ENCODE data around the gene HBS1L. TPM values are rescaled to one million over a fixed set of nuclear protein-coding genes. Genes with fewer than 3 reads are reported as not detected.

The HBS1L gene
- total RNA-seq, 1 experiment from 2014 or later = 89.4 TPM

DNA sequence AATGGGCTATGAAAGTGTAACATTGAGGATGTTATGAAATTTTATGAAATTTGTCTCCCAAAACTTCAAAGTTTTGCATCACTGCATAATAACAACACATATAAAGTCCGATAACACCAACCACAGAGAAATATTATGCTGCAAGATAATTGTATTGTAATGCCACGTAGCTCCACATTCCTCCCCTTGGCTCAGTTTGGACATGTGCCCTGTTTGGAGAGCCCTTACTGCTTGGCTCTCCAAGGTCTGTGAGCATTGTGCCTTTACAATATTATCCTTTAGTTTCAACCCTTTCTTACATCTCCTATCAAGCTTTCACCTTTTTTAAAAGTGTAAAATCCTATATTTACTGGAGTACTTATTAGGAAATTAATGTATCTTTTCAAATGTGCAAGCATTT, 10.8 kb downstream of the HBS1L start (continued):
- TF ChIP-seq YY1 (IDR thresholded peaks at IDR 0.05; ENCODE audit: extremely low read depth, insufficient replicate concordance, low read depth, low read length) = no peak
- no peak for TF ChIP-seq TCF7L2 (IDR thresholded peaks at IDR 0.05; ENCODE audit: borderline replicate concordance, extremely low read depth, insufficient read depth, insufficient read length)

DNA sequence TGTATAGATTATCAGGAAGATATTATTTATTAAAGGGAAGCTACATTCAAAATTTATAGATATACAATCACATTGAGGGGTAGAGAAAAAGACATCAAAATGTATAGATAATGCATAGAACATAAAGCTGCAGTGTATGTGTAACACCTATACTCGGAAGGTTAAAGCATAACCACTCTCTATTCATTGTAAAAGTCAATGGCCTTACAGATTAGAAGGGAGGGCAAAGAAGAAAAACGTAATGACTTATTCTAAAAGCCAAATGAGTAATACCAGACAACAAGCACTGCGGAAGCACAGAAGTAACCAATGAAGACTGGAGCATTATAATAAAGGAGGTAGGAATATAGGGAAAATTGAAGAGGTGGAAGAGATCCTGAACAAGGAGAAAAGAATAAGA, 11.3 kb downstream of the HBS1L start:
- H3K9ac ChIP-seq (ENCODE audit: low read length) = no peak overlapping the region
- H3K9me3 ChIP-seq (ENCODE audit: control insufficient read depth in 1 of 2, insufficient read depth in 1 of 2, low read depth in 1 of 2, low read length in 2 of 2) = no peaks in the 10 kb centered on the region
- ATAC-seq = no peak
- TF ChIP-seq EZH2 (IDR thresholded peaks at IDR 0.05) (no peak), EZH2phosphoT487 (IDR thresholded peaks at IDR 0.05; ENCODE audit: borderline replicate concordance) (no peak), REST (IDR thresholded peaks at IDR 0.05; ENCODE audit: low read depth) (no peak), EGR1 (IDR thresholded peaks at IDR 0.05; ENCODE audit: low read depth) (no peak), SIN3A (IDR thresholded peaks at IDR 0.05; ENCODE audit: low read depth) (no peak), ATF3 (IDR thresholded peaks at IDR 0.05) (no peak), ELF1 (IDR thresholded peaks at IDR 0.05; ENCODE audit: borderline replicate concordance, low read depth) (no peak)
- H4K20me1 ChIP-seq (ENCODE audit: insufficient read depth) = peaks cover 10% of the 10 kb centered on the region; the same call in 1 of the 2 replicates
- intact Hi-C loops (cut with micrococcal nuclease) = no loop called here
- DNase-seq (ENCODE audit: low read depth, low spot score) = no peak
- ChIA-PET POLR2A (interaction anchor here (1.2 kb wide), 1 partner anchor 11 kb away, joined by 5 read pairs; the partner anchor contains the start of gene HBS1L), CTCF (interaction anchor here (1.2 kb wide), 1 partner anchor 11 kb away, joined by 3 read pairs; no protein-coding TSS in a partner anchor), RAD21 (ENCODE audit: low non-redundant PET in 1 of 2, low total read pairs in 2 of 2, uncharacterized antibody in 2 of 2, unreplicated experiment in 2 of 2) (no interaction called here)
- no peak overlapping the region for H3K4me2 ChIP-seq (ENCODE audit: low read length)
- H3K4me1 ChIP-seq (ENCODE audit: control insufficient read depth in 1 of 2, insufficient read depth in 2 of 2, low read length in 2 of 2) = no peaks in the 10 kb centered on the region
- no peak overlapping the region for H2AFZ ChIP-seq (ENCODE audit: low read depth, low read length, poor library complexity, severe bottlenecking)
- H3K4me3 ChIP-seq (replicated peaks in 1 of 2; ENCODE audit: low read depth in 1 of 2, low read length in 2 of 2) = no peak overlapping the region
- no peak overlapping the region for H3K27ac ChIP-seq (ENCODE audit: low read depth, low read length)
- peaks cover 92% of the 10 kb centered on the region for H3K79me2 ChIP-seq (ENCODE audit: insufficient read depth, low read length)
- H3K27me3 ChIP-seq (ENCODE audit: insufficient read depth, low read length) = no peaks in the 10 kb centered on the region
- H3K9me2 ChIP-seq (ENCODE audit: insufficient read depth) = no peaks in the 10 kb centered on the region
- no TSS peak for BruUV-seq (replicated peaks)
- H3K36me3 ChIP-seq (ENCODE audit: control insufficient read depth in 1 of 2, insufficient read depth in 2 of 2, low read length in 2 of 2) = peaks cover 2 to 8% of the 10 kb centered on the region in 2 experiments; a peak in 2 of 4 replicates
